Gastrocnemius medialis (tissue), 4 donors: ENCODE data around the gene C1orf116. TPM values are rescaled to one million over a fixed set of nuclear protein-coding genes. Genes with fewer than 3 reads are reported as not detected.
A peak's percentile ranks its signal among the peaks of the same experiment; 100 is the strongest.

Experiments used
- ATAC-seq, 2 donors: fragments of 150-250 bp; one replicate each; pipeline ENCODE4 v1.9.1; 2016
- DNase-seq, 2 donors: peaks; one replicate each; pipeline ENCODE4 v3.0.0-alpha.2; 2019
- H3K27ac ChIP-seq, 4 donors: fragments of 200-600 bp; sonication (generic); 1 replicate in 1 of 4; 2 replicates in 3 of 4; pipeline ENCODE4 v1.5.1; 2016 to 2018; ENCODE audit warnings: mild to moderate bottlenecking in 2 of 4, moderate library complexity in 1 of 4
- H3K27me3 ChIP-seq, 3 donors: fragments of 200-600 bp; sonication (generic) in 2 of 3; 1 replicate in 1 of 3; 2 replicates in 2 of 3; pipeline versions ENCODE4 v1.5.1 to v1.6.0; 2016 to 2019; ENCODE audit warnings: mild to moderate bottlenecking in 1 of 3, moderate library complexity in 1 of 3
- H3K36me3 ChIP-seq, 2 donors: fragments of 200-600 bp; sonication (generic) in 1 of 2; one replicate each; pipeline ENCODE4 v1.5.1; 2017 to 2018
- H3K4me1 ChIP-seq, 2 donors: fragments of 200-600 bp; sonication (generic) in 1 of 2; one replicate each; pipeline ENCODE4 v1.5.1; 2016 to 2017; ENCODE audit warnings: mild to moderate bottlenecking in 2 of 2
- H3K4me3 ChIP-seq, 4 donors: fragments of 200-600 bp; sonication (generic) in 3 of 4; 1 replicate in 1 of 4; 2 replicates in 3 of 4; pipeline ENCODE4 v1.5.1; 2016 to 2019; ENCODE audit warnings: mild to moderate bottlenecking in 2 of 4
- H3K9me3 ChIP-seq, 3 donors: fragments of 200-600 bp; sonication (generic) in 2 of 3; 1 replicate in 1 of 3; 2 replicates in 2 of 3; pipeline ENCODE4 v1.5.1; 2016 to 2019
- CTCF ChIP-seq, 5 experiments: fragments of 450-650 bp in 3 of 5; fragments of 200-600 bp in 2 of 5; sonication (generic) in 2 of 5; IDR thresholded peaks in 4 of 5; conservative IDR thresholded peaks in 1 of 5; 1 replicate in 4 of 5; 2 replicates in 1 of 5; pipeline ENCODE4 v1.5.1; 2016 to 2019; ENCODE audit warnings: antibody characterized with exemption in 5 of 5, mild to moderate bottlenecking in 3 of 5, moderate library complexity in 3 of 5
- POLR2A ChIP-seq, 2 donors: fragments of 450-650 bp; IDR thresholded peaks; one replicate each; pipeline ENCODE4 v1.6.1; 2017; ENCODE audit warnings: antibody characterized with exemption in 2 of 2, mild to moderate bottlenecking in 2 of 2, moderate library complexity in 2 of 2
- in situ Hi-C, 4 donors: fragments of 200-750 bp; cut with MboI; loops; one replicate each; pipeline versions ENCODE4 v1.15.0 to v1.8.0; 2017; ENCODE audit warnings: low sequenced_read_pairs in 4 of 4
- intact Hi-C: fragments of 100-400 bp; cut with DNase I; formaldehyde crosslinking; loops from one replicate; pipeline ENCODE4 v1.15.1; 2023; ENCODE audit warnings: low total_unique reads
- total RNA-seq, 4 donors: library from RNA; depleted of rRNA; stranded (reverse); fragments of >200 nt; gene quantifications; one replicate each; pipeline versions ENCODE4 v1.1.0 to v1.2.3, GENCODE V29; 2016

Gene C1orf116
- total RNA-seq, 4 donors from 2014 or later, result 0.46 to 1.1 (median 0.65) TPM

- peaks cover 10 to 21% of the 10 kb centered on the region in 2 donors for H3K4me1 ChIP-seq
- no peaks in the 10 kb centered on the region for H3K27me3 ChIP-seq
- intact Hi-C loops (no loop called here), in situ Hi-C loops (loop anchor here in 2 of 4 donors (25.0 kb wide), 2 partner anchors 427 to 723 kb away; partner anchors contain the start of gene DYRK3 (in 1 of the 2))
- DNase-seq (peak; percentile 41 to 56), ATAC-seq (peak; percentile 65 to 78)
- H3K9me3 ChIP-seq, result no peaks in the 10 kb centered on the region
- peaks cover 0 to 62% of the 10 kb centered on the region in 2 donors for H3K36me3 ChIP-seq
- TF ChIP-seq CTCF (IDR thresholded peaks at IDR 0.05 in 4 of 5, conservative IDR thresholded peaks at IDR 0.05 in 1 of 5) (no peak), POLR2A (IDR thresholded peaks at IDR 0.05) (no peak)
- H3K27ac ChIP-seq, result peak overlapping the region; percentile 68 to 88 (median 76)
- no peak overlapping the region for H3K4me3 ChIP-seq
These were observed 32.0 kb upstream of the C1orf116 start for GRCh38 chr1:207064561-207064960.

DNA sequence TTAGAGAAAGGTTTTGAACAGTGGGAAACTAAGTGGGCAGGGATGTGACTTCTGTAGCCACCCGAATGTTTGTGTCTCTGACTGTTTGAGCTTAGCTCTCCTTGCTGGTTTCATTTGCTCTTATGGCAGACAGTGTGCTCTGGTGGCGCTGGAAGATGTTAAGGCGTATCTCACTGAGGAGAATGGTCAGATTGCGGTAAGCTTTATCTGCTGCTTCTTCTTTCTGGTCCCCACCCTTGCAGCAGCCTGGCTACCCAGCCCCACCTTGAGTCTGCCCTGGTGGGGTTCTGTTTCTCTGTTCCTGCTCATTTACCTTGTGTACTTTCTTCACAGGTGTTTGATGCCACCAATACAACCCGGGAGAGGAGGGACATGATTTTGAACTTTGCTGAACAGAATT lies 30.5 kb upstream of the C1orf116 start:
- Histone ChIP-seq H3K36me3 (peaks cover 0 to 49% of the 10 kb centered on the region in 2 donors), H3K27me3 (no peaks in the 10 kb centered on the region), H3K4me3 (no peak overlapping the region), H3K27ac (peak overlapping the region; percentile 68 to 88 (median 76)), H3K9me3 (no peaks in the 10 kb centered on the region), H3K4me1 (peaks cover 22 to 34% of the 10 kb centered on the region in 2 donors)
- no peak for ATAC-seq
- intact Hi-C loops, result no loop called here
- in situ Hi-C loops, result loop anchor here in 2 of 4 donors (25.0 kb wide), 2 partner anchors 426 to 724 kb away; partner anchors contain the start of gene DYRK3 (in 1 of the 2)
- no peak for TF ChIP-seq POLR2A (IDR thresholded peaks at IDR 0.05)
- DNase-seq, result no peak

DNA sequence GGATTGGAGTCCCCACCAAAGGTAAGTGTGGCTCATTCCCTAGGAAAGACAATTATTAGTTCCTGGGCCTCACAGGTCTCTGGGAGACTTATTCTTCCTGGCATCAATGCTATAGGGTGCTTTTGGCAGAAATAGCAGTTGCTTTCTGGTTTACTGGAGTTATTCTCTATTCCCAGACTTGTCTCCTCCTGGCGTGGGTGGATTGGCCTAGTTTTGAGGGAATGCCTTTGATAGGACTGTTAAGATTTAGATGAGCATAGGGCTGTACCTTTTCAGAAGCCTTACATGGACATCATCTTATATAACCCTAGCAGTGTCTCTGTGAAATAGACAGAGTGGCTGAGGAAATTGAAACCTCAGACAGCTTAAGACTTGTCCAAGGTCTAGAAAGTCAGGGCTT lies 29.5 kb upstream of the C1orf116 start:
- Histone ChIP-seq H3K4me1 (peaks cover 22 to 43% of the 10 kb centered on the region in 2 donors), H3K27me3 (no peaks in the 10 kb centered on the region), H3K9me3 (no peaks in the 10 kb centered on the region), H3K4me3 (no peak overlapping the region), H3K27ac (peak overlapping the region; percentile 68 to 88 (median 76)), H3K36me3 (peaks cover 0 to 40% of the 10 kb centered on the region in 2 donors)
- intact Hi-C loops, result no loop called here
- in situ Hi-C loops, result loop anchor here in 2 of 4 donors (25.0 kb wide), 2 partner anchors 425 to 725 kb away; partner anchors contain the start of gene DYRK3 (in 1 of the 2)
- ATAC-seq (no peak), DNase-seq (no peak)
- no peak for TF ChIP-seq CTCF (IDR thresholded peaks at IDR 0.05 in 4 of 5, conservative IDR thresholded peaks at IDR 0.05 in 1 of 5)
- TF ChIP-seq POLR2A (IDR thresholded peaks at IDR 0.05), result no peak

DNA sequence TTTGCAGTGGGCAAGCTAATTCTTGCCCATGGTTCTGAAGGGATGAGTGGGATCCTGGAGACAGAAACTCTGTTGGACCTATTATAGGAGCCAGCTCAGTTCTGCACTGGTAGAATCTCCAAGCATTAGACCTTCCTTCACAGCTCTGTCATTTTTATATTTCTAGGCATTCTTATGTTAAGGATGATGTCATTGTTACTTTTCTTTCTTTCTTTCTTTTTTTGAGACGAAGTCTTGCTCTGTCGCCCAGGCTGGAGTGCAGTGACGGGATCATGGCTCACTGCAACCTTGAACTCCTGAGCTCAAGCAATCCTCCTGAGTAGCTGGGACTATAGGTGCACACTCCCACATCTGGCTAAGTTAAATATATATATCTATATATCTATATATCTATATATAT lies 28.0 kb upstream of the C1orf116 start:
- intact Hi-C loops, result no loop called here
- peaks cover 0 to 28% of the 10 kb centered on the region in 2 donors for H3K36me3 ChIP-seq
- H3K27ac ChIP-seq, result peak overlapping the region; percentile 93 to 95 (median 94)
- DNase-seq, result no peak
- in situ Hi-C loops, result loop anchor here in 2 of 4 donors (25.0 kb wide), 2 partner anchors 423 to 727 kb away; partner anchors contain the start of gene DYRK3 (in 1 of the 2)
- no peak overlapping the region for H3K4me3 ChIP-seq
- no peaks in the 10 kb centered on the region for H3K9me3 ChIP-seq
- TF ChIP-seq POLR2A (IDR thresholded peaks at IDR 0.05) (no peak), CTCF (IDR thresholded peaks at IDR 0.05 in 4 of 5, conservative IDR thresholded peaks at IDR 0.05 in 1 of 5) (no peak)
- ATAC-seq, result no peak
- peaks cover 31 to 57% of the 10 kb centered on the region in 2 donors for H3K4me1 ChIP-seq
- no peaks in the 10 kb centered on the region for H3K27me3 ChIP-seq

DNA sequence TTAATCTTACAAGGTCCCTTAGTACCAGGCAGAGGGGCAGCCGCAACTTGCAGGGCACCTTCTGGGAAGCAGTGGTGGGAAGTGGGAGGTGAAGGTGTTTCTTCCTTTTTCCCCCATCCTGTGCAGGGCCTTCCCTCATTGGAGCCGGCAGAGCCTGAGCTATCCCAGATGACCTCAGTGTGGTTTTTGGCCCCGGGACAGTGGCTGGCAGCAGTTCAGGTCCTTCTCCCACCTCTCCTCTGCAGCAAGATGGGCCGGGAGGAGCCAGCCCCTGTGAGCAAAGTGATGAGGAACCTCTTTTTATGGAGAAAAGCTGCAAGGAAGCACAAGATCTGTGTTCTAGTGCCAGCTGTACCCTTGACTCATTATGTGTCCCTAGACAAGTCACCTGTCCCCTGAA lies 27.3 kb upstream of the C1orf116 start:
- Histone ChIP-seq H3K9me3 (no peaks in the 10 kb centered on the region), H3K27ac (peak overlapping the region; percentile 93 to 95 (median 94)), H3K27me3 (no peaks in the 10 kb centered on the region), H3K4me3 (peak overlapping the region in 2 of 4 donors; percentile 1 to 14), H3K36me3 (peaks cover 0 to 25% of the 10 kb centered on the region in 2 donors), H3K4me1 (peaks cover 35 to 60% of the 10 kb centered on the region in 2 donors)
- in situ Hi-C loops (loop anchor here in 2 of 4 donors (25.0 kb wide), 2 partner anchors 423 to 727 kb away; partner anchors contain the start of gene DYRK3 (in 1 of the 2)), intact Hi-C loops (loop anchor here (5.0 to 10.0 kb wide), 3 partner anchors 368 to 757 kb away; partner anchors contain the start of gene RASSF5)
- ATAC-seq (no peak), DNase-seq (no peak)
- TF ChIP-seq CTCF (IDR thresholded peaks at IDR 0.05 in 4 of 5, conservative IDR thresholded peaks at IDR 0.05 in 1 of 5) (peak in 1 of 5 experiments; percentile 3), POLR2A (IDR thresholded peaks at IDR 0.05) (no peak)
